ENCODE measurements around the gene MTF1.

MTF1 gene

DNA sequence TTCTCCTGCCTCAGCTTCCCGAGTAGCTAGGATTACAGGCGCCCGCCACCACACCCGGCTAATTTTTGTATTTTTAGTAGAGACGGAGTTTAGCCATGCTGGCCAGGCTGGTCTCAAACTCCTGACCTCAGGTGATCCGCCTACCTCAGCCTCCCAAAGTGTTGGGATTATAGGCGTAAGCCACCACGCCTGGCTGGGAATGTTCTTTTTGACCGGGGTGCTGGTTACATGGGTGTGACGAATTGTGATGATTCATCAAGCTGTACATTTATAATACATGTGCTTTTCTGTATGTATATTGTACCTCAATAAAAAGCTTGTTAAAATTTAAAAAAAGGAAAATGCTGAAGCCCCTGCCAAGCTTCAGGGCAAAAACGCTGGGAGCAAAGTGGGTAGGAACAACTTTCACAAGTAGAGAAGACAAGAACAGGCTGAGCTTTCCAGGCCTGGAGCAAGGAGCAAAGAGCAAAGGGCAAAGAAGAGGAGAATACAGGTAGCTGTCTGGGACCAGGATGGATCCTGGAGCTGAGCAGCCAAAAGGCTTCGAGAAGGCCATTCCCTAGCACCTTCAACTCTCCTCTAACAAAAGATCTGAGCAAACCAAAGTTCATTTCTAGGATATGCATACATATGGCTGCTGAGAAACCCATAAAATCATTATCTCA lies 30.9 kb downstream of the MTF1 start:
- H3K4me3 ChIP-seq (ENCODE audit: low read depth, low read length) = no peak overlapping the region
- TF ChIP-seq, protein P1, sequence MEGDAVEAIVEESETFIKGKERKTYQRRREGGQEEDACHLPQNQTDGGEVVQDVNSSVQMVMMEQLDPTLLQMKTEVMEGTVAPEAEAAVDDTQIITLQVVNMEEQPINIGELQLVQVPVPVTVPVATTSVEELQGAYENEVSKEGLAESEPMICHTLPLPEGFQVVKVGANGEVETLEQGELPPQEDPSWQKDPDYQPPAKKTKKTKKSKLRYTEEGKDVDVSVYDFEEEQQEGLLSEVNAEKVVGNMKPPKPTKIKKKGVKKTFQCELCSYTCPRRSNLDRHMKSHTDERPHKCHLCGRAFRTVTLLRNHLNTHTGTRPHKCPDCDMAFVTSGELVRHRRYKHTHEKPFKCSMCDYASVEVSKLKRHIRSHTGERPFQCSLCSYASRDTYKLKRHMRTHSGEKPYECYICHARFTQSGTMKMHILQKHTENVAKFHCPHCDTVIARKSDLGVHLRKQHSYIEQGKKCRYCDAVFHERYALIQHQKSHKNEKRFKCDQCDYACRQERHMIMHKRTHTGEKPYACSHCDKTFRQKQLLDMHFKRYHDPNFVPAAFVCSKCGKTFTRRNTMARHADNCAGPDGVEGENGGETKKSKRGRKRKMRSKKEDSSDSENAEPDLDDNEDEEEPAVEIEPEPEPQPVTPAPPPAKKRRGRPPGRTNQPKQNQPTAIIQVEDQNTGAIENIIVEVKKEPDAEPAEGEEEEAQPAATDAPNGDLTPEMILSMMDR (IDR thresholded peaks at IDR 0.05; ENCODE audit: low read depth, low read length) = no peak

DNA sequence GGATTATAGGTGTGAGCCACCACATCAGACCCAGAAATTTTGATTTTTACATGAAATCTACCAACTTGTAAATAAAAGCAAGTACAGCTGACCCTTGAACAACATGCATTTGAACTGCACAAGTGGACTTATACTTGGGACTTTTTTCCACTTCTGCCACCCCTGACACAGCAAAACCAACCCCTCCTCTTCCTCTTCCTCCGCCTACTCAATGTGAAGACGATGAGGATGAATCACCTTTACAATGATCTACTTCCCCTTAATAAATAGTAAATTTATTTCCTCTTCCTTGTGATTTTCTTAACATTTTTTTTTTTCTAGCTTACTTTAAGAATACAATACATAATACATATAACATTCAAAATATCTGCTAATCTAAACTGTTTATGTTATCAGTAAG lies 33.9 kb downstream of the MTF1 start:
- TF ChIP-seq, protein P1 (IDR thresholded peaks at IDR 0.05; ENCODE audit: low read depth, low read length) = no peak
- no peak overlapping the region for H3K4me3 ChIP-seq (ENCODE audit: low read depth, low read length)

DNA sequence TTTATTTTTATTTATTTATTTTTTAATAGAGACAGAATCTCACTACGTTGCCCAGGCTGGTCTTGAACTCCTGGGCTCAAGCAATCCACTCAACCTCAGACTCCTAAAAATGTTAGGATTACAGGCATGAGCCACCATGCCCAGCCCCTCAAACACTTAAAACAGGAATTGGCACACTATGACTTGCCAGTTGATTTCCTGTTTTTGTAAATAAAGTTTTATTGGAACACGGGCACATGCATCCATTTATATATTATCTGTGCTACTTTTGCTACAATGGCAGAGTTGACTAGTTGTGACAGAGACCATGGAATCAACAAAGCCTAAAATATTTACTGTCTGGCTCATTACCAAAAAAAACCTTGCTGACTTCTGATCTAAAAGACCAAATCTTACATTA lies 35.4 kb downstream of the MTF1 start:
- TF ChIP-seq, protein P1 (IDR thresholded peaks at IDR 0.05; ENCODE audit: low read depth, low read length) = no peak
- H3K4me3 ChIP-seq (ENCODE audit: low read depth, low read length) = no peak overlapping the region

DNA sequence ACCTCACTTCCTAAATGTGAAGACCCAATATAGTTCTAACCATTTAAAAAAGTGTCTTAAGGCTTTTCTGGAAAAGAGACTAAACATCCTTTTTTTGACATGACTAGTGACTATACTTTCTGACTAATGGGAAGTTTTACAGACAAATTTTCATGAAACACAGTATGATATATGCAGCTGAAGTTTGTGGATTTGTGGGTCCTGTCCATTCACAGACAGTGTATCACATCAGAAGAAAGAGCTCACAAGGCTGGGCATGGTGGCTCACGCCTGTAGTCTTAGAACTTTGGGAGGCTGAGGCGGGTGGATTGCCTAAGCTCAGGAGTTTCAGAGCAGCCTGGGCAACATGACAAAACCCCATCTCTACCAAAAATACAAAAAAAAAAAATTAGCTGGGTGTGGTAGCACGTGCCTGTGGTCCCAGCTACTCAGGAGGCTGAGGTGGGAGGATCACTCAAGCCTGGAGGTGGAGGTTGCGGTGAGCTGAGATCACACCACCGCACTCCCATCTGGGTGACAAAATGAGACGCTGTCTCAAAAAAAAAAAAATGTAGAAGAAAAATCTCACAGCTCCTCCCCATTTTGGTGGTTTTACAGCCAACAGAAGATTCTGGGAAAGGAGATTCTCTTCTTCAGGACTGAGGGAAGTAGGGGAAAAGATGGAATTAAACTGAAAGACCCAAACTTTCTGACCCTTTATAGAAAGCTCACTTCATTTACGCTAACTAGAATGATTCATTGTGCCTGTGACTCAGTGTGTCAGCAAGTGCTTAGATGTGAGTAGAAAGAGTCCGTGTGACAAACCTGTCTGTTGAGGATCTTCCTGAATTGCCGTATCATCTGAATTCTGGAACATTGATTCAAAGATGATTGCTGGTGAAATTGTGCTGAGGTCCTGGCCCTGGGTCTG lies 36.2 kb downstream of the MTF1 start:
- H3K4me3 ChIP-seq (ENCODE audit: low read depth, low read length) = no peak overlapping the region
- TF ChIP-seq, protein P1 (IDR thresholded peaks at IDR 0.05; ENCODE audit: low read depth, low read length) = no peak

DNA sequence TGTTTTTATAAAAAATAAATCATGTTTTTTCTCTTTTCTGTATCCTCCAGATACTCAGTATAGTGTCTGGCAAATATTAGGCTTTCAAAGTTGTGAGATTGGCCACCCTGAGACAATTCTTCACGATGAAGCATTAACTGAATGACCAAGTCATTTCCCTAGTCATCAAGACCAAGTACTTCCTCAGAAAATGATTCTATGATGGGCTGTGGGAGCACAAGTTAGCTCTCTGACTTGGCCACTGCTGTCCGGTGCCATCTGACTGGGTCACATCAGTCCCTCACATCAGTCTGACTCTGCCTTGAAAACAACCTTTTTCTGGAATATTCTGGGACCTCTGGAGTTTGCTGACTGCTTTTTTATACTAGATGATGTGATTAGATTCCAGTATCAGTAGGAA lies 37.9 kb downstream of the MTF1 start:
- H3K4me3 ChIP-seq (ENCODE audit: low read depth, low read length) = no peak overlapping the region
- TF ChIP-seq, protein P1 (IDR thresholded peaks at IDR 0.05; ENCODE audit: low read depth, low read length) = no peak

DNA sequence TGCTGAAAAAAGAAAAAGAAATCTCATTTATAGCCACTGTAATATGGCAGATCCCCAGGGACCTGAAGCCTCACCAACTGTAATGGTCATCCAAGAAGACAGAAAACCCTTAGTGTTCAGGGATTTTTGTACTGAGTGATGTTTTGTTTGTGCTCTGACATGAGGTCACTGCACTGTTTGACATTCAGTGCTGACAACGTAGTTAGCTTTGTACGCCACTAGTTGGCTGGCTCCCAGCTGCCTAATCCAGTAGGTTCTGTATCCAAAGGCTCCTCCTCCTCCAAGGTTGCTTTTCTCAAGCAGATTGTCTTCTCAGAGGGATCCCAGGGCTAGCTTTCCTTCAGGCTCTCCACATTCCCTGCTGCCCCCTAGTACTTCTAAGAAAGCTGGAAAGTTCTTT lies 41.9 kb downstream of the MTF1 start:
- TF ChIP-seq, protein P1 (IDR thresholded peaks at IDR 0.05; ENCODE audit: low read depth, low read length) = no peak
- H3K4me3 ChIP-seq (ENCODE audit: low read depth, low read length) = no peak overlapping the region

DNA sequence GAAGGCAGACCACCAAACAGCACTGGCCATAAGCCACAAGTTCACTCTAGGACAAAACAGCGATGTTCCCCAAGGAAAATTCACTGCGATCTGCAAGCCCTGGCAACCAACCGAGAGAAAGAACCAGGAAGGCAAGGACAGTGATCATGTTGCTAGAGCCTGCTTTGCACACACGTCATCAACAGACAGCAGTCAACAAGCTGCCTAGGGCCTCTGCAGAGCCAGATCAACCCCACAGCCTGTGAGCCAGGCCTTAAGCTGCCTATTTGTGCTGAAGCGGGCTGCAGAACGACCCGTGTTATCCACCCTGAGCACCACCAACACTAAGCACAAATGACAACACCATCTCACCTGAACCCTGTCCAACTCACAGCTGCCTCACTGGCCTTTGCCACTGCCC lies 45.1 kb downstream of the MTF1 start:
- H3K4me3 ChIP-seq (ENCODE audit: low read depth, low read length) = no peak overlapping the region

More for the DNA sequence above, 45.1 kb downstream of the MTF1 start:
- TF ChIP-seq, protein P1 (IDR thresholded peaks at IDR 0.05; ENCODE audit: low read depth, low read length) = no peak
